K562 (cell line): ENCODE results near the gene GVQW3. TPM values are rescaled to one million over a fixed set of nuclear protein-coding genes. Genes with fewer than 3 reads are reported as not detected.

ENCODE experiments used
- CBX1 ChIP-seq: sonication (generic); IDR thresholded peaks from 2 replicates; pipeline ENCODE4 v1.6.1; 2016; ENCODE audit warnings: antibody characterized with exemption, low read depth, mild to moderate bottlenecking
- NKRF ChIP-seq: fragments of 450-650 bp; IDR thresholded peaks from 2 replicates; pipeline ENCODE4 v1.6.1; 2016; ENCODE audit warnings: borderline replicate concordance
- POLR3A ChIP-seq: IDR thresholded peaks from 2 replicates; pipeline ENCODE4 v1.6.1; 2011; ENCODE audit warnings: borderline replicate concordance, mild to moderate bottlenecking, moderate library complexity; ENCODE audit not compliant: insufficient read length, insufficient read depth; ENCODE audit errors: extremely low read depth
- SAFB ChIP-seq: fragments of 200-400 bp; formaldehyde crosslinking; IDR thresholded peaks from 2 replicates; pipeline ENCODE4 v1.6.1; 2017; ENCODE audit warnings: low read depth, low read length, borderline replicate concordance
- SRF ChIP-seq, 2 experiments: fragments of 250-450, 450-650 bp in 1 of 2; sonication (Bioruptor Pico) in 1 of 2; sonication (generic) in 1 of 2; formaldehyde crosslinking; IDR thresholded peaks; 2 replicates each; pipeline versions ENCODE4 v1.5.0 to v1.5.1; 2020 to 2022; ENCODE audit warnings: mild to moderate bottlenecking in 1 of 2, missing genetic modification reagents in 1 of 2
- SRSF3 ChIP-seq: fragments of 200-400 bp; formaldehyde crosslinking; IDR thresholded peaks from 2 replicates; pipeline ENCODE4 v1.6.1; 2016; ENCODE audit warnings: mild to moderate bottlenecking, low read length, moderate library complexity; ENCODE audit not compliant: insufficient read depth
- ZNF740 ChIP-seq, 3 experiments: fragments of 200-800 bp in 1 of 3; sonication (Bioruptor generic) in 1 of 3; sonication (generic) in 1 of 3; formaldehyde crosslinking in 1 of 3; IDR thresholded peaks; 2 replicates each; pipeline versions ENCODE4 v1.6.1 to v1.8.0; 2016 to 2022; ENCODE audit warnings: mild to moderate bottlenecking in 2 of 3, missing compliant biosample characterization in 2 of 3, missing genetic modification characterization in 2 of 3, missing genetic modification reagents in 1 of 3
- polyA plus RNA-seq, 8 experiments: library from polyadenylated mRNA; depleted of rRNA in 4 of 8; stranded (reverse) in 5 of 8; unstranded in 3 of 8; fragments of >200 nt; fragmentation: Nextera tagmentation in 2 of 8; fragmentation: Illumina TruSeq in 1 of 8; extraction: Ambion mirVana in 2 of 8; extraction: Trizol in 1 of 8; gene quantifications; 2 replicates each; pipeline versions ENCODE4 v1.2.1 to v1.2.3, GENCODE V29; 2011 to 2014; ENCODE audit warnings: inconsistent platforms in 1 of 8, missing spikeins in 1 of 8
- total RNA-seq, 7 experiments: library from RNA; depleted of rRNA in 6 of 7; stranded (reverse); fragments of >200 nt in 6 of 7; fragmentation: Illumina TruSeq in 2 of 7; extraction: Trizol in 2 of 7; gene quantifications; 2 replicates each; pipeline versions ENCODE4 v1.2.1 to v1.2.3, GENCODE V29; 2011 to 2021; ENCODE audit warnings: low replicate concordance in 1 of 7
- TF ChIP-seq, protein P1 (sequence below): fragments of 450-650 bp; IDR thresholded peaks from 2 replicates; pipeline ENCODE4 v1.6.1; 2016; ENCODE audit warnings: mild to moderate bottlenecking, moderate library complexity

Gene GVQW3
- total and polyA plus RNA-seq, 9 of the 15 experiments (the other 6 are each of a cell fraction or from before 2014, with no cell fraction given), result 0.66 to 5.7 (median 2.1) TPM

GRCh38 chr11:76380159-76380976, 755 bp upstream of the GVQW3 start (continued):
- TF ChIP-seq SRF (CRISPR knock-in tag; IDR thresholded peaks at IDR 0.05) (no peak), ZNF740 (CRISPR knock-in tag; IDR thresholded peaks at IDR 0.05) (peak; percentile 64; the same call in 1 of the 2 replicates), ZNF740 (tag; IDR thresholded peaks at IDR 0.05) (0 out of 4 replicates have a peak, but pooled peaks of 1 of the 2 experiments have one; percentile 43), POLR3A (no peak), SAFB (peak; percentile 37; the same call in 1 of the 2 replicates), NKRF (0 out of 2 replicates have a peak, but pooled peaks have one; percentile 43), SRSF3 (no peak), CBX1 (0 out of 2 replicates have a peak, but pooled peaks have one; percentile 53)
- TF ChIP-seq, protein P1, sequence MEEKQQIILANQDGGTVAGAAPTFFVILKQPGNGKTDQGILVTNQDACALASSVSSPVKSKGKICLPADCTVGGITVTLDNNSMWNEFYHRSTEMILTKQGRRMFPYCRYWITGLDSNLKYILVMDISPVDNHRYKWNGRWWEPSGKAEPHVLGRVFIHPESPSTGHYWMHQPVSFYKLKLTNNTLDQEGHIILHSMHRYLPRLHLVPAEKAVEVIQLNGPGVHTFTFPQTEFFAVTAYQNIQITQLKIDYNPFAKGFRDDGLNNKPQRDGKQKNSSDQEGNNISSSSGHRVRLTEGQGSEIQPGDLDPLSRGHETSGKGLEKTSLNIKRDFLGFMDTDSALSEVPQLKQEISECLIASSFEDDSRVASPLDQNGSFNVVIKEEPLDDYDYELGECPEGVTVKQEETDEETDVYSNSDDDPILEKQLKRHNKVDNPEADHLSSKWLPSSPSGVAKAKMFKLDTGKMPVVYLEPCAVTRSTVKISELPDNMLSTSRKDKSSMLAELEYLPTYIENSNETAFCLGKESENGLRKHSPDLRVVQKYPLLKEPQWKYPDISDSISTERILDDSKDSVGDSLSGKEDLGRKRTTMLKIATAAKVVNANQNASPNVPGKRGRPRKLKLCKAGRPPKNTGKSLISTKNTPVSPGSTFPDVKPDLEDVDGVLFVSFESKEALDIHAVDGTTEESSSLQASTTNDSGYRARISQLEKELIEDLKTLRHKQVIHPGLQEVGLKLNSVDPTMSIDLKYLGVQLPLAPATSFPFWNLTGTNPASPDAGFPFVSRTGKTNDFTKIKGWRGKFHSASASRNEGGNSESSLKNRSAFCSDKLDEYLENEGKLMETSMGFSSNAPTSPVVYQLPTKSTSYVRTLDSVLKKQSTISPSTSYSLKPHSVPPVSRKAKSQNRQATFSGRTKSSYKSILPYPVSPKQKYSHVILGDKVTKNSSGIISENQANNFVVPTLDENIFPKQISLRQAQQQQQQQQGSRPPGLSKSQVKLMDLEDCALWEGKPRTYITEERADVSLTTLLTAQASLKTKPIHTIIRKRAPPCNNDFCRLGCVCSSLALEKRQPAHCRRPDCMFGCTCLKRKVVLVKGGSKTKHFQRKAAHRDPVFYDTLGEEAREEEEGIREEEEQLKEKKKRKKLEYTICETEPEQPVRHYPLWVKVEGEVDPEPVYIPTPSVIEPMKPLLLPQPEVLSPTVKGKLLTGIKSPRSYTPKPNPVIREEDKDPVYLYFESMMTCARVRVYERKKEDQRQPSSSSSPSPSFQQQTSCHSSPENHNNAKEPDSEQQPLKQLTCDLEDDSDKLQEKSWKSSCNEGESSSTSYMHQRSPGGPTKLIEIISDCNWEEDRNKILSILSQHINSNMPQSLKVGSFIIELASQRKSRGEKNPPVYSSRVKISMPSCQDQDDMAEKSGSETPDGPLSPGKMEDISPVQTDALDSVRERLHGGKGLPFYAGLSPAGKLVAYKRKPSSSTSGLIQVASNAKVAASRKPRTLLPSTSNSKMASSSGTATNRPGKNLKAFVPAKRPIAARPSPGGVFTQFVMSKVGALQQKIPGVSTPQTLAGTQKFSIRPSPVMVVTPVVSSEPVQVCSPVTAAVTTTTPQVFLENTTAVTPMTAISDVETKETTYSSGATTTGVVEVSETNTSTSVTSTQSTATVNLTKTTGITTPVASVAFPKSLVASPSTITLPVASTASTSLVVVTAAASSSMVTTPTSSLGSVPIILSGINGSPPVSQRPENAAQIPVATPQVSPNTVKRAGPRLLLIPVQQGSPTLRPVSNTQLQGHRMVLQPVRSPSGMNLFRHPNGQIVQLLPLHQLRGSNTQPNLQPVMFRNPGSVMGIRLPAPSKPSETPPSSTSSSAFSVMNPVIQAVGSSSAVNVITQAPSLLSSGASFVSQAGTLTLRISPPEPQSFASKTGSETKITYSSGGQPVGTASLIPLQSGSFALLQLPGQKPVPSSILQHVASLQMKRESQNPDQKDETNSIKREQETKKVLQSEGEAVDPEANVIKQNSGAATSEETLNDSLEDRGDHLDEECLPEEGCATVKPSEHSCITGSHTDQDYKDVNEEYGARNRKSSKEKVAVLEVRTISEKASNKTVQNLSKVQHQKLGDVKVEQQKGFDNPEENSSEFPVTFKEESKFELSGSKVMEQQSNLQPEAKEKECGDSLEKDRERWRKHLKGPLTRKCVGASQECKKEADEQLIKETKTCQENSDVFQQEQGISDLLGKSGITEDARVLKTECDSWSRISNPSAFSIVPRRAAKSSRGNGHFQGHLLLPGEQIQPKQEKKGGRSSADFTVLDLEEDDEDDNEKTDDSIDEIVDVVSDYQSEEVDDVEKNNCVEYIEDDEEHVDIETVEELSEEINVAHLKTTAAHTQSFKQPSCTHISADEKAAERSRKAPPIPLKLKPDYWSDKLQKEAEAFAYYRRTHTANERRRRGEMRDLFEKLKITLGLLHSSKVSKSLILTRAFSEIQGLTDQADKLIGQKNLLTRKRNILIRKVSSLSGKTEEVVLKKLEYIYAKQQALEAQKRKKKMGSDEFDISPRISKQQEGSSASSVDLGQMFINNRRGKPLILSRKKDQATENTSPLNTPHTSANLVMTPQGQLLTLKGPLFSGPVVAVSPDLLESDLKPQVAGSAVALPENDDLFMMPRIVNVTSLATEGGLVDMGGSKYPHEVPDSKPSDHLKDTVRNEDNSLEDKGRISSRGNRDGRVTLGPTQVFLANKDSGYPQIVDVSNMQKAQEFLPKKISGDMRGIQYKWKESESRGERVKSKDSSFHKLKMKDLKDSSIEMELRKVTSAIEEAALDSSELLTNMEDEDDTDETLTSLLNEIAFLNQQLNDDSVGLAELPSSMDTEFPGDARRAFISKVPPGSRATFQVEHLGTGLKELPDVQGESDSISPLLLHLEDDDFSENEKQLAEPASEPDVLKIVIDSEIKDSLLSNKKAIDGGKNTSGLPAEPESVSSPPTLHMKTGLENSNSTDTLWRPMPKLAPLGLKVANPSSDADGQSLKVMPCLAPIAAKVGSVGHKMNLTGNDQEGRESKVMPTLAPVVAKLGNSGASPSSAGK, result peak; percentile 40; the same call in 1 of the 2 replicates
